K562 (cell line): ENCODE results near the gene COPS9. TPM values are rescaled to one million over a fixed set of nuclear protein-coding genes. Genes with fewer than 3 reads are reported as not detected.

Source experiments
- CC2D1A ChIP-seq: fragments of 450-650 bp; IDR thresholded peaks from 2 replicates; pipeline ENCODE4 v1.6.1; 2017; ENCODE audit warnings: mild to moderate bottlenecking
- CREB1 ChIP-seq, 2 experiments: sonication (generic) in 1 of 2; formaldehyde crosslinking in 1 of 2; IDR thresholded peaks; 2 replicates each; pipeline versions ENCODE4 v1.6.1 to v1.8.0; 2012 to 2022; ENCODE audit warnings: inconsistent platforms in 1 of 2, mild to moderate bottlenecking in 1 of 2, missing genetic modification reagents in 1 of 2, moderate library complexity in 1 of 2
- DACH1 ChIP-seq: fragments of 450-650 bp; IDR thresholded peaks from 2 replicates; pipeline ENCODE4 v1.6.1; 2018; ENCODE audit not compliant: partially characterized antibody
- E2F5 ChIP-seq: sonication (generic); formaldehyde crosslinking; IDR thresholded peaks from 2 replicates; pipeline ENCODE4 v1.8.0; 2022; ENCODE audit warnings: mild to moderate bottlenecking, missing genetic modification reagents
- ESRRB ChIP-seq: fragments of 250-450 bp; sonication (Bioruptor Pico); IDR thresholded peaks from 2 replicates; pipeline ENCODE4 v1.5.0; 2020; ENCODE audit warnings: mild to moderate bottlenecking, moderate library complexity, borderline replicate concordance
- FOXJ2 ChIP-seq: fragments of 200-800 bp; sonication (Bioruptor generic); IDR thresholded peaks from 2 replicates; pipeline ENCODE4 v1.6.1; 2016; ENCODE audit warnings: missing genetic modification characterization, missing compliant biosample characterization
- HLTF ChIP-seq: fragments of 450-650 bp; IDR thresholded peaks from 2 replicates; pipeline ENCODE4 v1.6.1; 2016
- HMG20A ChIP-seq: fragments of 450-650 bp; formaldehyde crosslinking; conservative IDR thresholded peaks from 2 replicates; pipeline ENCODE4 v1.4.0; 2020; ENCODE audit warnings: mild to moderate bottlenecking, mixed read lengths
- MTF1 ChIP-seq: fragments of 250-450 bp; sonication (Bioruptor Pico); IDR thresholded peaks from 2 replicates; pipeline ENCODE4 v1.9.0; 2021; ENCODE audit warnings: moderate library complexity, mild to moderate bottlenecking, inconsistent platforms, borderline replicate concordance
- NFIC ChIP-seq: fragments of 450-650 bp; IDR thresholded peaks from 2 replicates; pipeline ENCODE4 v1.6.1; 2017; ENCODE audit warnings: mild to moderate bottlenecking, inconsistent platforms
- PTRF ChIP-seq: fragments of 450-650 bp; IDR thresholded peaks from 2 replicates; pipeline ENCODE4 v1.6.1; 2016; ENCODE audit warnings: mild to moderate bottlenecking, missing genetic modification characterization, missing compliant biosample characterization
- SOX6 ChIP-seq: fragments of 450-650 bp; IDR thresholded peaks from 2 replicates; pipeline ENCODE4 v1.6.1; 2014; ENCODE audit warnings: mild to moderate bottlenecking
- USF1 ChIP-seq: sonication (generic); formaldehyde crosslinking; IDR thresholded peaks from 2 replicates; pipeline ENCODE4 v1.9.0; 2022; ENCODE audit warnings: mild to moderate bottlenecking, missing genetic modification reagents
- ZBTB40 ChIP-seq, 2 experiments: fragments of 450-650 bp in 1 of 2; sonication (generic) in 1 of 2; formaldehyde crosslinking in 1 of 2; IDR thresholded peaks; 2 replicates each; pipeline versions ENCODE4 v1.7.1 to v1.9.0; 2016 to 2022; ENCODE audit warnings: inconsistent platforms in 1 of 2, mild to moderate bottlenecking in 1 of 2, missing genetic modification reagents in 1 of 2
- ZNF395 ChIP-seq: fragments of 200-800 bp; sonication (Bioruptor generic); IDR thresholded peaks from 2 replicates; pipeline ENCODE4 v1.6.1; 2017; ENCODE audit warnings: missing genetic modification characterization, missing compliant biosample characterization
- polyA plus RNA-seq, 8 experiments: library from polyadenylated mRNA; depleted of rRNA in 4 of 8; stranded (reverse) in 5 of 8; unstranded in 3 of 8; fragments of >200 nt; fragmentation: Nextera tagmentation in 2 of 8; fragmentation: Illumina TruSeq in 1 of 8; extraction: Ambion mirVana in 2 of 8; extraction: Trizol in 1 of 8; gene quantifications; 2 replicates each; pipeline versions ENCODE4 v1.2.1 to v1.2.3, GENCODE V29; 2011 to 2014; ENCODE audit warnings: inconsistent platforms in 1 of 8, missing spikeins in 1 of 8
- total RNA-seq, 7 experiments: library from RNA; depleted of rRNA in 6 of 7; stranded (reverse); fragments of >200 nt in 6 of 7; fragmentation: Illumina TruSeq in 2 of 7; extraction: Trizol in 2 of 7; gene quantifications; 2 replicates each; pipeline versions ENCODE4 v1.2.1 to v1.2.3, GENCODE V29; 2011 to 2021; ENCODE audit warnings: low replicate concordance in 1 of 7

COPS9 gene
- total and polyA plus RNA-seq, 9 of the 15 experiments (the other 6 are each of a cell fraction or from before 2014, with no cell fraction given), result 55.0 to 281 (median 99.9) TPM

- TF ChIP-seq ZBTB40 (IDR thresholded peaks at IDR 0.05) (peak; percentile 95), ZBTB40 (CRISPR knock-in tag; IDR thresholded peaks at IDR 0.05) (no peak), HMG20A (no peak), ZNF395 (CRISPR knock-in tag) (no peak), FOXJ2 (tag) (no peak), CC2D1A (no peak), CREB1 (IDR thresholded peaks at IDR 0.05) (peak; percentile 41; the same call in 1 of the 2 replicates), CREB1 (CRISPR knock-in tag; IDR thresholded peaks at IDR 0.05) (peak; percentile 54), NFIC (no peak), DACH1 (no peak), USF1 (CRISPR knock-in tag) (no peak), E2F5 (CRISPR knock-in tag) (no peak), HLTF (no peak), SOX6 (0 out of 2 replicates have a peak, but pooled peaks have one; percentile 12), ESRRB (CRISPR knock-in tag) (no peak), PTRF (tag) (no peak), MTF1 (CRISPR knock-in tag) (no peak)
Measured at GRCh38 chr2:240136013-240136670, at the start of gene COPS9 (continued).
